Measurements from ENCODE around the gene APBA2.
"Not testable (repeated sequence)": the region's sequence is repeated elsewhere in the genome, so short reads cannot be mapped to it uniquely, and the experiment has no call there.

DNA sequence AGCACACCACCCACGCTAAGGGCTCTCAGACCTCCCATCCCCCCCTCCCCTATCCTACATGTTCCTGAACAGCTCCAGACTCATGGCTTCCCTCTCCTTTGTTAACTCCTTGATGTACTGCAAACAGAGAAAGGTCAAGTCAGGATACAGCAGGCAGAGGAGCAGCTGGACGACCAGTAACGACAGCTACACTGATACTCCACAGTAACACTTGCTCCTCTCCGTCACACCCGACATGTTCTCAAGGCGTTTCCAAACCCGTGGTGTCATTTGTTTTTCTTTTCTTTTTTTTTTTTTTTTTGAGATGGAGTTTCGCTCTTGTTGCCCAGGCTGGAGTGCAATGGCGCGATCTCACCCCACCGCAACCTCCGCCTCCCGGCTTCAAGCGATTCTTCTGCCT is 41.6 kb upstream of the APBA2 start:
- TF ChIP-seq, protein P1, sequence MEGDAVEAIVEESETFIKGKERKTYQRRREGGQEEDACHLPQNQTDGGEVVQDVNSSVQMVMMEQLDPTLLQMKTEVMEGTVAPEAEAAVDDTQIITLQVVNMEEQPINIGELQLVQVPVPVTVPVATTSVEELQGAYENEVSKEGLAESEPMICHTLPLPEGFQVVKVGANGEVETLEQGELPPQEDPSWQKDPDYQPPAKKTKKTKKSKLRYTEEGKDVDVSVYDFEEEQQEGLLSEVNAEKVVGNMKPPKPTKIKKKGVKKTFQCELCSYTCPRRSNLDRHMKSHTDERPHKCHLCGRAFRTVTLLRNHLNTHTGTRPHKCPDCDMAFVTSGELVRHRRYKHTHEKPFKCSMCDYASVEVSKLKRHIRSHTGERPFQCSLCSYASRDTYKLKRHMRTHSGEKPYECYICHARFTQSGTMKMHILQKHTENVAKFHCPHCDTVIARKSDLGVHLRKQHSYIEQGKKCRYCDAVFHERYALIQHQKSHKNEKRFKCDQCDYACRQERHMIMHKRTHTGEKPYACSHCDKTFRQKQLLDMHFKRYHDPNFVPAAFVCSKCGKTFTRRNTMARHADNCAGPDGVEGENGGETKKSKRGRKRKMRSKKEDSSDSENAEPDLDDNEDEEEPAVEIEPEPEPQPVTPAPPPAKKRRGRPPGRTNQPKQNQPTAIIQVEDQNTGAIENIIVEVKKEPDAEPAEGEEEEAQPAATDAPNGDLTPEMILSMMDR (IDR thresholded peaks at IDR 0.05), result not testable (repeated sequence)
- TF ChIP-seq, protein P2, sequence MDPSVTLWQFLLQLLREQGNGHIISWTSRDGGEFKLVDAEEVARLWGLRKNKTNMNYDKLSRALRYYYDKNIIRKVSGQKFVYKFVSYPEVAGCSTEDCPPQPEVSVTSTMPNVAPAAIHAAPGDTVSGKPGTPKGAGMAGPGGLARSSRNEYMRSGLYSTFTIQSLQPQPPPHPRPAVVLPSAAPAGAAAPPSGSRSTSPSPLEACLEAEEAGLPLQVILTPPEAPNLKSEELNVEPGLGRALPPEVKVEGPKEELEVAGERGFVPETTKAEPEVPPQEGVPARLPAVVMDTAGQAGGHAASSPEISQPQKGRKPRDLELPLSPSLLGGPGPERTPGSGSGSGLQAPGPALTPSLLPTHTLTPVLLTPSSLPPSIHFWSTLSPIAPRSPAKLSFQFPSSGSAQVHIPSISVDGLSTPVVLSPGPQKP (IDR thresholded peaks at IDR 0.05; ENCODE audit: low read depth, low read length), result not testable (repeated sequence)
- not testable (repeated sequence) for TF ChIP-seq CBX2 (IDR thresholded peaks at IDR 0.05; ENCODE audit: borderline replicate concordance, low read depth); POLR2A (IDR thresholded peaks at IDR 0.05; ENCODE audit: low read length)
